Kidney epithelial cell (primary cell): ENCODE measurements around the gene TP53BP2. TPM values are rescaled to one million over a fixed set of nuclear protein-coding genes. Genes with fewer than 3 reads are reported as not detected.
"Not testable (repeated sequence)": the region's sequence is repeated elsewhere in the genome, so short reads cannot be mapped to it uniquely, and the experiment has no call there.

Source experiments
- DNase-seq: peaks from one replicate; pipeline ENCODE4 v3.0.0-alpha.2; 2010; ENCODE audit warnings: low read depth
- H3K27me3 ChIP-seq: 2 replicates; pipeline ENCODE4 v1.6.0; 2011; ENCODE audit warnings: low read length; ENCODE audit not compliant: control insufficient read depth, insufficient read depth
- H3K36me3 ChIP-seq: 2 replicates; pipeline ENCODE4 v1.5.1; 2011; ENCODE audit warnings: low read length; ENCODE audit not compliant: control insufficient read depth, insufficient read depth
- H3K4me3 ChIP-seq: 2 replicates; pipeline ENCODE4 v1.5.1; 2011; ENCODE audit warnings: low read depth, mild to moderate bottlenecking, control low read depth, low read length
- CTCF ChIP-seq: IDR thresholded peaks from 2 replicates; pipeline ENCODE4 v1.5.1; 2011; ENCODE audit warnings: mild to moderate bottlenecking, moderate library complexity, low read length, control low read depth, inconsistent platforms; ENCODE audit not compliant: insufficient read depth, poor library complexity, severe bottlenecking
- total RNA-seq: library from RNA; depleted of rRNA; stranded (reverse); fragments of >200 nt; gene quantifications from 2 replicates; pipeline ENCODE4 v1.2.3, GENCODE V29; 2015

Gene TP53BP2
- total RNA-seq, 1 donor from 2014 or later: 97.1 TPM

- no peak for DNase-seq
- H3K36me3 ChIP-seq: no peaks in the 10 kb centered on the region
- no peak for TF ChIP-seq CTCF
- no peaks in the 10 kb centered on the region for H3K27me3 ChIP-seq
- no peak overlapping the region for H3K4me3 ChIP-seq
Observed at GRCh38 chr1:223870617-223871574, 25.1 kb upstream of the TP53BP2 start.

GRCh38 chr1:223864599-223865368 lies 19.0 kb upstream of the TP53BP2 start:
- not testable (repeated sequence) for H3K36me3 ChIP-seq, DNase-seq, H3K4me3 ChIP-seq, H3K27me3 ChIP-seq

GRCh38 chr1:223864084-223864483 lies 18.3 kb upstream of the TP53BP2 start:
- no peak for TF ChIP-seq CTCF
- DNase-seq: no peak
- no peaks in the 10 kb centered on the region for H3K36me3 ChIP-seq
- H3K27me3 ChIP-seq: no peaks in the 10 kb centered on the region
- H3K4me3 ChIP-seq: no peak overlapping the region

GRCh38 chr1:223861904-223862303 lies 16.2 kb upstream of the TP53BP2 start:
- DNase-seq: no peak
- Histone ChIP-seq H3K4me3 (no peak overlapping the region), H3K27me3 (no peaks in the 10 kb centered on the region), H3K36me3 (no peaks in the 10 kb centered on the region)
- no peak for TF ChIP-seq CTCF

- no peak for TF ChIP-seq CTCF
- H3K36me3 ChIP-seq: no peaks in the 10 kb centered on the region
- no peaks in the 10 kb centered on the region for H3K27me3 ChIP-seq
- no peak for DNase-seq
- H3K4me3 ChIP-seq: no peak overlapping the region
Observed at GRCh38 chr1:223860051-223860622, 14.4 kb upstream of the TP53BP2 start.

- Histone ChIP-seq H3K36me3 (no peaks in the 10 kb centered on the region), H3K4me3 (no peak overlapping the region), H3K27me3 (no peaks in the 10 kb centered on the region)
- no peak for TF ChIP-seq CTCF
- DNase-seq: no peak
Observed at GRCh38 chr1:223859058-223859457, 13.3 kb upstream of the TP53BP2 start.
